KBM-7 (cell line): ENCODE results near the gene POR.
"Not testable (repeated sequence)": the region's sequence is repeated elsewhere in the genome, so short reads cannot be mapped to it uniquely, and the experiment has no call there.

Source experiments
- DNase-seq: peaks from one replicate; pipeline ENCODE4 v3.0.0-alpha.2; 2015
- in situ Hi-C: fragments of 300-500 bp; cut with MboI; formaldehyde crosslinking; loops from 2 replicates; pipeline ENCODE4 v1.14.3; 2020; ENCODE audit warnings: low sequenced_read_pairs, low pct_unique_long_range_greater_than_20kb, mixed read lengths

The POR gene

DNA sequence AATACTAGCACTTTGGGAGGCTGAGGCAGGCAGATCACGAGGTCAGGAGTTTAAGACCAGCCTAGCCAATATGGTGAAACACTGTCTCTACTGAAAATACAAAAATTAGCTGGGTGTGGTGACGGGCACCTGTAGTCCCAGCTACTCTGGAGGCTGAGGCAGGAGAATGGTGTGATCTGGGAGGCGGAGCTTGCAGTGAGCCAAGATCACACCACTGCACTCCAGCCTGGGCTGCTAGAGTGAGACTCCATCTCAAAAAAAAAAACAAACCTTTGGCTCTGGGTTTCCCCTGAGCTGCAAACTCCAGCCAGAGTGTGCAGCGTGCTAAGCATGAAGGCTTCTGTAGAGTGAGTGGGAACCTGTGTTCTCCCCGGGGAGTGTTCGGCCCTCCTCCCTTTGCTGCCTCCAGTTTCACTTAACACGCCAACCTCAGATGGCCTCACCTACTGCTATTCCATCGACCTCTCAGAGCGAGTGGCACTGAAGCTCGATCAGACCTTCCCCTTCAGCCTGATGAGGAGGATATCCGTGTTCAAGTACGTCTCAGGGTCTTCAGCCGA, 31.6 kb upstream of the POR start:
- DNase-seq, in situ Hi-C loops: not testable (repeated sequence)

DNA sequence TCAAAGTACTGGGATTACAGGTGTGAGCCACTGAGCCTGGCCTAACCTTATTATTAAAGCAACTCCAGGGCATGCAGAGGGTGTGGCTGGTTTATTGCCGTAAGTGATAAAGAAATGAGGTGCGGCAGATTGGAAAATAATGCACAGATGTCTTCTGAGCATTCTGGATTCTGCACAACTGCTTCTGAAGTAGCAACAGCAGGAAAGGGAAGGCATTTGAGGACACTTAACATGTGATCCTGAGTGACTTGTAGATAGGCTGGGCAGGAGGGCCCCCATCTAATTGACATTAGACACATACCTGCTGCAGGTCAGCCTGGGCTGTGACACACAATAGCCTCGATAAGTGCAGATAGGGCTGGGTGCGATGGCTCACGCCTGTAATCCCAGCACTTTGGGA, 30.5 kb upstream of the POR start:
- in situ Hi-C loops = no loop called here
- no peak for DNase-seq

DNA sequence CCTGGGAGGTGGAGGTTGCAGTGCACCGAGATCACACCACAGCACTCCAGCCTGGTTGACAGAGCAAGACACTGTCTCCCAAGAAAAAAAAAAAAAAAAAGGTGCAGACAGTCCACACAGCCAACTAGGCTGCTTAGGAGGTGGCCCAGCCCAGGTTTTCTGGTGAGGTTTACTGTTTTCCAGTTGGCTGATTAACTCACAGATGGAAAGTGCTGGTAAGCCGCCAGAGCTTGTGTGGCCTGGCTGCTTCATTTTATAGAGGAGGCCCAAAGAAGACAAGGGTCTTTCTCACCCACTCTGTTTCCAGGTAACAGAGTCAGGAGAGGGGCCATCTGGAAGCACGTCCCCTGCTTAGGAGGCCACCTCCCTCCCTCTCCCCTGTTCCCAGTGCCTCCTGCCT, 29.9 kb upstream of the POR start:
- DNase-seq = no peak
- in situ Hi-C loops = no loop called here

DNA sequence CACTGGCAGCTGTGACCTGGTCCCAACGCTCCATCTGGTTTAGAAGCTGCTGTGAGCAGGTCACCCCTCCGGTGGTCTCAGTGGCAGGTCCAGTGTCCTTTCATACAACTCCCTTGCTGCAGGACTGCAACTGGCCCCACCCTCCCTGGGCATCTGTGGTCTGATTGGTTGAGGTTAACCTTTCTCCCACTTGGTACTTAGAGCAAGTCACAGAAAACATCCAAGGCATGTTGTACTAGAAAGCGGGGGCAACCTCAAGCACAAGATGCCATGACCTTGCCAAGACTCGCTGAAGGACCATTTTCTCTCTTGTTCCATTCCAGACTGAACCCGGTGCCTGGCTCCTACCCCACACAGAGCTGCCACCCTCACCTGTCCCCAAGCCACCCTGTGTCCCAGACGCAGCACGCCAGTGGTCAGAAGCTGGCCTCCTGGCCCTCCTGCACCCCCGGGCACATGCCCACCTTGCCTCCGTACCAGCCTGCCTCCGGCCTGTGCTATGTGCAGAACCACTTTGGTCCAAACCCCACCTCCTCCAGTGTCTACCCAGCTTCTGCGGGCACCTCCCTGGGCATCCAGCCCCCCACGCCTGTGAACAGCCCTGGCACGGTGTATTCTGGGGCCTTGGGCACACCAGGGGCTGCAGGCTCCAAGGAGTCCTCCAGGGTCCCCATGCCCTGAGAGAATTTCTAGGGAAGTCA, 27.1 kb upstream of the POR start:
- in situ Hi-C loops = no loop called here
- no peak for DNase-seq

DNA sequence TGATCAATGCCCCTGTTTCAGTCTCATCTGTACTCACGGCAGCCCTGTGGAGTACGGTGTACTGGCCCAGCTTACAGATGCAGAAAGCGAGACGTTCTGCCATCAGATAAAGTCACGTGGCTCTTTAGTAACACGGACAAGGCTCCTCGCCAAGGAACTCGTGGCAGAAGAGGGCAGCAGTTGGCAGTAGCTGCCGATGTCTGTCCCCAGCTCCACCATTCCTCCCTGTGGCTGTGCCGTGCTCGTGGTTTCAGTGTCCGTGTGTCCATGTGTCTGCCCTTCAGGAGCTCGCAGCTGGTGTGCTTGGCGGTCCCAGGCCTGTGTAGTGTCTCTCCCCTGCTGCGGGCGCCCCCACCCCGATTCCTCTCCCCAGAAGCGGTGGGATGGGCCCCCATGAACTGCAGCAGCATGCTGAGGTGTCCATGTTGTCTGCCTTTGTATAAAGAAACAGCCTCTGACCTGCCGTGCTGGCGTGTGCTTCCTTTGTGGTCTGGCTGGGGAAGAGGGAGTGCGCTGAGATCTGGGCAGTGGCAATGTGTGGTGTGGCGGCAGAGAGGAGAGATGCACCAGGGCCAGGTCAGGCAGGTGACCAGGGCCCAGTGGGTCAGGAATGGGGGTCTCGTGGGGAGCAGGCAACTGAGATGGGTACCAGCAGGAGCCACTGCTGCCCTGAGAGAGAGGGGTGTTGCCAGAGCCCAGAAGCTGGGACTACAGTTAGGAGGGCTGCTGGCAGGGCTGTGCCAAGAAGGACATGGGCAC, 26.3 kb upstream of the POR start:
- DNase-seq = no peak
- in situ Hi-C loops = no loop called here

DNA sequence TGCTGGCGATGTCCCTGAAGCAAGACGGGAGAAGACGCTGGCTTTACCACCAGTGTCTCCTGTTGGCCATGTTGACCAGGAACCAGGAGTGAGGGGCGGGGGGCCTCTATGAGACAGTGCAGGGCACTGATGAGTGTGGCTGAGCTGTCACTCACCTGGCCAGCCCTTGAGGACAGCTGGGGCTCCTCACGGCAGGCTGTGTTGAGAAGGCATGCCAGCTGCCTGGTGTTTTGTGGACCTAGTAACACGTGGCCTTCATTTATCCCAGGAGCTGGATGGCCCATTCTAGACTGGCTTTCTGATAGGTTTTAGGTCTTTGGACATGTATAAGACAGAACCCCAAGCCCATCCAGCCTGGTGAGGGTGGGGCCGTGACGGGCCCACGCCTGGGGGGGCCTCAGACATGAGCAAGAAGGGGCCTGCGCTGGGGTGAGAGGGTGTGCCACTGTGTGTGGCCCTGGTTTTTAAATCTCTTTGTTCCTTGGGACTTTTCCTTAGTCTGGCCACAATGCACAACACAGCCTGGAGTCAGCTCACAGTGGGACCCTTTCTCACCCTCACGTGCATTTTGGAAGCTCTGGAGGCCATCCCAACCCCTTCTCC, 25.6 kb upstream of the POR start:
- DNase-seq = no peak
- in situ Hi-C loops = no loop called here

DNA sequence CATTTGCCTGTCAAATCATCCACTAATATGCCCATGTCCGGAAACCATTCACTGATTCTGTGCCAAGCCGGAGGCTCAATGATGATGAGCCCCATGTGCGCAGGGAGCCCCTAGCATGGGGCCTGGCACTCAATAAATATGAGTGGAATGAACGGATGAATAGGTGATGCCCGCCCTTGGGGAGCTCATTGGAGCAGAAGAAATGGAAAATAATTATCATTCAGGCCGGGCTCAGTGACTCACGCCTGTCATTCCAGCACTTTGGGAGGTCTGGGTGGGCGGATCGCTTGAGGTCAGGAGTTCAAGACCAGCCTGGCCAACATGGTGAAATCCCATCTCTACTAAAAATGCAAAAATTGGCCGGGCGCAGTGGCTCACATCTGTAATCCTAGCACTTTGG, 25.1 kb upstream of the POR start:
- no peak for DNase-seq
- in situ Hi-C loops = no loop called here

DNA sequence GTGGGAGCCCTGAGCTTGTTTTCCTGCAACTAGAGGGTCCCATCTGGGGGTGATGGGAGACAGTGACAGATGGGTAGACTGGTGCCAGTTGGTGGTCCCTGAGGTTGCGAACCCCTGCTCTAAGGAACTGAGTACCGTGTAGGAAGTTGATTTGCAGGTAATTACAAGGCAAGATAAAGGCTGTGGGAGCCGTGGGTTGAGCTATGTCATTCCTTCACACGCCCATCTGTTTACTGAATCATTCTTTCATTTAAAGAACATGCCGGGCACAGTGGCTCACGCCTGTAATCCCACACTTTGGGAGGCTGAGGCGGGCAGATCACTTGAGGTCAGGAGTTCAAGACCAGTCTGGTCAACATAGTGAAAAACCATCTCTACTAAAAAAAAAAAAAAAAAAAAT, 23.7 kb upstream of the POR start:
- DNase-seq, in situ Hi-C loops: not testable (repeated sequence)

DNA sequence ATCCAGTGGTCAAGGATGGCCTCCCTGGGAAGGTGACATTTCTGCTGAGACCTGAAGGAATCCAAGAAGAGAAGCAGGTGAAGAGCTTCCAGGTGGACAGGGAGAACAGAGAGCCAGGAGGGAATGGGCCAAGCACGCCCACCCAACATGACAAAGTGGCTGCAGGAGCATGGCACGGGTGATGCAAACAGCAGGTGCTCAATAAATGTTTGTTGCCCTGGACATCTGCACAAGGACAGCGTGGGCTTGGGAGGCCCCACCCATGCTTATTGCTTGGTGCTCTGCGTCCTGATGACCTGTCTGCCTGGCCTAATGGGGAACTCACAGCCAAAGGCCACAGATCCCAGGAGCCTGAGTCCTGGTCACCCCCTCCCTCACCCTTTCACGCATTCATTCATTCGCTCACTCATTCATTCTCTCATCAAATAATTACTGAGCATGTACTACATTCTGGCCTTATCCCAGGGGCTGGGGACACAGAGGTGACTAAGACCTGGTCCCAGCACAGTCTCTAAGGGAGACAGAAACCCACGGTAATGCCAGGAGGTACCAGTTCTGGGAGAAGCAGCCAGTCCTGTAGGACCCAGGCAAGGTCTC, 23.0 kb upstream of the POR start:
- DNase-seq = no peak
- in situ Hi-C loops = no loop called here

DNA sequence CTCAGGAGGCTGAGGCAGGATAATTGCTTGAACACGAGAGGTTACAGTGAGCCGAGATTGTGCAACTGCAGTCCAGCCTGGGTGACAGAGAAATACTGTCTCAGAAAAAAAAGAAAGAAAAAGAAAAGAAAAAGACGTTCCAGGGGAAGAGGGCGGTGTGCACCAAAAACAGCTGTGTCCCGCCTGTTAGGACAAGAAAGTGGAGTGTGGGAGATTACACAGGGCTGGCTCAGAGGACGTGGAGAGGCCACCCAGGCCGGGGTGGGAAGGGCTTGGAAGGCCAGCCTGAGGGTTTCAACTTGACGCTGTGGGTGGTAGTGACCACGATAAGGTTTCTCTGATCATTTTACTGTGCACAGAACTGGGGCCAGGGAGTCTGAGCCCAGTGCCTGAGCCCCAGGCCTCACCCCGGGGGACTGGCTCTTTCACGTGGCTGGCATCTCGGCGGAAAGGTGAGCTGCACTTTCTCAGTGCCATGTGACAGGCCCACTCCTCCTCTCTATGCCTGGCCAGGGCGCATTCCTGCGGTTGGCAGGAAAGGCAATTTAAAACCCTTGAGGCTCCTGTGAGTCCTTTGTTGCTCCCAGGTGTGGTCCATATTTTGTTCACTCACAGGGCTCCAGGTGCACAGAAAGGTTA, 22.2 kb upstream of the POR start:
- no peak for DNase-seq
- in situ Hi-C loops = no loop called here

DNA sequence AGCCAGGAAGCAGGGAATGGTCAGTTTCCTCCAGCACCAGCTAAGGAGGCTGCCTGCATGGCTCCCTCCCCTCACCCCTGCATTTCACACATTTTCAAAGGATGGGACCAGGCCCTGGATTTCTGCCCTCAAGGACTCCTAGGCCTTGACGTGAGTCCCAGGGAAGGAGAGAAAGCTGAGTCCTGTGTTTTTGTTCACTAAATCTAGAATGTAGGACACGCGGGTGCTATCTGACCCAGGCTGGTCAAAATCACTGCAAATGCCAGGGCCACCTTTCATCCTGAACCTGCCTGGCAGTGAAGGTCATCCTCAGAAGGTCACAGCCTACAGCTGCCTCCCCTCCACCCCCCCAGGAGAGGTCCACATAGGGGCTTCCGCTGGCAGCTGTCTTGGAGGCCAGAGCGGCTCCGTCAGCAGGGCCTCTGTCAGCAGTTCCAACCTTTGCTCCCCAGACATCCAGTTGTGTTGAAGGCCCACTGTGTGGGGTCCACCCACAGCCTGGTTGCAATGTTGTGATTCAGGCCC, 18.1 kb upstream of the POR start:
- DNase-seq = no peak
- in situ Hi-C loops = no loop called here

DNA sequence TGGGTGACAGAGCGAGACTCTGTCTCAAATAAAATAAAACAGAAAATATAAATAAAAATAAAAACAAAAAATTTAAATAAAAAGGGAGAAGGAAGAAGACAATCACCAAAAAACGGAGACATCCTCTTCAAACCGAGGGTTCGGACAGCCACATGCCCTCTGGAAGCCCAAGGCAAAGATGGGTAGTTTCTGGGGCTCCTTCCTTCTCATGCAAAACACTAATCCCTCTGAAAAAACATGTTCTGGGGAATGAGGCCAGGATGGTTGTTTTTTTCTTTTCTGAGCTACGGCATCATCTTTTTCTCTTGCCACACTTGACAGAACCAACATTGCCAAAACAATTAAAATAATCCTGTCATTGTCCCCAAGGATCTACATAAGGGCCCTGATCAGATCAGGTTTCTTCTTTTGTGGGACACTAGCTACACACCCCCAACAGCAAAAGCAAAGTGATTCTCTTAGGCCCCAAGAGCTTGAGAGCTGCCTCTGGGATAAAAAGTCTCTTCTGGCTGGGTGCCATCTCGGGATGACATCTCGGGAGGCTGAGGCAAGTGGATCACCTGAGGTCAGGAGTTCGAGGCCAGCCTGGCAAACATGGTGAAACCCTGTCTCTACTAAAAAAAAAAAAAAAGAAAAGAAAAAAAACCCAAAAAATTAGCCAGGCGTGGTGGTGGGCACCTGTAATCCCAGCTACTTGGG, 14.2 kb upstream of the POR start:
- in situ Hi-C loops = no loop called here
- no peak for DNase-seq

DNA sequence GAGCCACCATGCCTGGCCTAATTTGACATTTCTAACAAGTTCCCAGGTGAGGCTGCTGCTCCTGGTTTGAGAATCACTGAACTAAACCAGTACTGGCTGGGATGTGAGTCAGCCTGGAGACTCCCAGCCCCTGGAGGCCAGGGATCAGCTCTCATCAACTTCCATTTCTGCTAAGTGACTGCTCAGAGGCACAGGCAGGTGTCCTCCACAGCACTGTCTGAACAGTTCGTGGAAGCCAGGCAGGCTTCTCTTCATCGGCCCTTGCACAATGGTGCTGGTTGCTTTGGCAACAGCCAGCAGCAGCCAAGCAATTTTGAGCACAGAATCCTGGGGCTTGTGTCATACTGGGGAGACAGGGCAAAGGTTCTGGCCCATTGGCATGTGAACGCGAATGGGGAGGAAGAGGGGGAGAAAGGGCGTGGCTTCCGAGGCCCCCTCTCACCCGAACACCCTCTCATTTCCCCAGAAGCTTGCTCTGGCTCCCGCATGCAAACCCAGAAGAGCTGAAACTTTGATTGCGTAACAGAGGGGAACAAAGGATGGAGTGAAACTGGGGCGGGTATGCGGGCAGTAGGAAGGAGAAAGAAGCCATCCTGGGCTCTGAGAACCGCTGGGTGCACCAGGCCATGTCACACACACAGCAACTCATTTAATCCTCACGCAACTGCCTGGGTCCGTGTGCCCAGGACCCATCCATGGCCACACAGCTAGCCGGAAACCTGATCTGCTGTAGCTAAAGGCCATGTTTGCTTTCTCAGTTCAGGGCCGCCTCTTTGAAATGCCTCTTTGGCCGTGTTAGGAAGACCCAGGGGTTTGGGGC, 9.0 kb upstream of the POR start:
- in situ Hi-C loops = no loop called here
- DNase-seq = peak; percentile 51

DNA sequence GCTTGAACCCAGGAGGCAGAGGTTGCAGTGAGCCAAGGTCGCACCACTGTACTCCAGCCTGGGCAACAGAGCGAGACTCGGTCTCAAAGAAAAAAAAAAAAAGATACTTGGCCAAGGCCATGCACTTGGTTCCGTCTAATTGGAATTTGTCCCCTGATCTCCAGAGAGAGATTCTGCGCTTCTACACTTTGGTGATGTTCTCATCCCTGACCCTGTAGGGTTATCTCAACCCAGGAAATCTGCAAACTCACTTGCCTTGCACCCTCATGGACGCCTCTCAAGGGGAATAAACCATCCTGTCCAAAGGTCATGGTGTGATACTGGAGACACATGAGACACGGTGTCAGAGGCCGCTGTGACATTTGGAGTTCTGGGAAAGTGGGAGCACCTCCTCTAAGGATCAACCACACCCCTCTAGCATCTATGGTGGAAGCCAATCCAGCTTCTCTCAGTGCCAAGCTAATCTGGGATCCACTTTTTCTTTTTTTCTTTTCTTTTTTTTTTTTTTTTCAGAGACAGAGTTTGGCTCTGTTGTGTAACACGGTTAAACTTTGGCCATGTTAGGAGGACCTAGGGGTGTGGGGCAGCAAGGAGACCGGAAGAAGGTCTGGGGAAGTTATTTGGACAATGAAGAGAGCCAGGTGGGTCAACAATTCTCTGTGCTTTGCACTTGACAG, 7.8 kb upstream of the POR start:
- in situ Hi-C loops = no loop called here

DNA sequence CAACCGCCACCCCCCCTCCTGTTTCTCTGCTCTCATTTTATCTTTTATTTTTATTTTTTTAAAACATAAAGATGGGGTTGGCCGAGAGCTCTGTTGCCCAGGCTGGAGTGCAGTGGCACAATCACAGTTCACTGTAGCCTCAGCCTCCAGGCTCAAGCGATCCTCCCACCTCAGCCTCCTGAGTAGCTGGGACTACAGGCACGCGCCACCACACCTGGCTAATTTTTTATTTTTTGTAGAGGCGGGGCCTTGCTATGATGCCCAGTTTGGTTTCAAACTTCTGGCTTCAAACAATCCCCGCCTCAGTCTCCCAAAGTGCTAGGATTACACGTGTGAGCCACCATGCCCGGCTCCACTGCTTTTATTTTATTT, 7.3 kb upstream of the POR start:
- DNase-seq, in situ Hi-C loops: not testable (repeated sequence)

More for the DNA sequence above, 7.8 kb upstream of the POR start:
- no peak for DNase-seq

DNA sequence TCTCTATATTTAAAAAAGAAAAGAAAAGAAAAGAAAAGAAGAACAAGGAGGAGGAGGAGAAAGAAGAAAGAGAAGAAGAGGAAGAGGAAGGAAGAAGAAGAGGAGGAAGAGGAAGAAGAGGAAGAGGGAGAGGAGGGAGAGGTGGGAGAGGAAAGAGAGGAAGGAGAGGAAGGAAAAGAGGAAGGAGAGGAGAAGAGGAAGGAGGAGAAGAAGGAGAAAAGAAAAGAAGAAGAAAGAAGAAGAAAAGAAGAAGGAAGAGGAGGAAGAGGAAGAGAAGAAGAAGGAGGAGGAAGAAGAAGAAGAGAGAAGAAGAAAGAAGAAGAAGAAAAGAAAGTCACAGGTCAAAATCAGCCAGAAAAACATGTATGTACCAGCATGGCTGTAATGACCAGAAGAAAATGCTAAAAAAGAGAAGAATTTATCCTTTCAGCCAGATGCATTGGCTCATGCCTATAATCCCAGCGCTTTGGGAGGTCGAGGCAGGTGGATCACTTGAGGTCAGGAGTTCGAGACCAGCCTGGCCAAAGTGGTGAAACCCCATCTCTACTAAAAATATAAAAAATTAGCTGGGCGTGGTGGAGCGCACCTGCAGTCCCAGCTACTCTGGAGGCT, 5.3 kb upstream of the POR start:
- in situ Hi-C loops = no loop called here
- DNase-seq = no peak

DNA sequence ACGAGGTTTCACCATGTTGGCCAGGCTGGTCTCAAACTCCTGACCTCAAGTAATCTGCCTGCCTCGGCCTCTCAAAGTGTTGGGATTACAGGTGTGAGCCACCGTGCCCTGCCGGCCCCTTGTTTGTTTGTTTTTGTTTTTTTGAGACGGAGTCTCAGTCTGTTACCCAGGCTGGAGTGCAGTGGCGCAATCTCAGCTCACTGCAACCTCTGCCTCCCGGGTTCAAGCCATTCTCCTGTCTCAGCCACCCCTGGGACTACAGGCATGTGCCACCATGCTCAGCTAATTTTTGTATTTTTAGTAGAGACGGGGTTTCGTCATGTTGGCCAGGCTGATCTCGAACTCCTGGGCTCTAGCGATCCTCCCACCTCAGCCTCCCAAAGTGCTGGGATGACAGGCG, 3.8 kb upstream of the POR start:
- DNase-seq, in situ Hi-C loops: not testable (repeated sequence)
